ENCODE measurements around the gene MAP2K1.

Gene MAP2K1

GRCh38 chr15:66472176-66472999 lies 85.7 kb downstream of the MAP2K1 start:
- DNase-seq (ENCODE audit: low read depth): no peak
- no peak overlapping the region for H3K4me3 ChIP-seq (ENCODE audit: low read depth, low read length)
- no peak for TF ChIP-seq CTCF (IDR thresholded peaks at IDR 0.05; ENCODE audit: low read depth, low read length)
- TF ChIP-seq POLR2A (IDR thresholded peaks at IDR 0.05; ENCODE audit: extremely low read depth, insufficient read length): no peak

DNA sequence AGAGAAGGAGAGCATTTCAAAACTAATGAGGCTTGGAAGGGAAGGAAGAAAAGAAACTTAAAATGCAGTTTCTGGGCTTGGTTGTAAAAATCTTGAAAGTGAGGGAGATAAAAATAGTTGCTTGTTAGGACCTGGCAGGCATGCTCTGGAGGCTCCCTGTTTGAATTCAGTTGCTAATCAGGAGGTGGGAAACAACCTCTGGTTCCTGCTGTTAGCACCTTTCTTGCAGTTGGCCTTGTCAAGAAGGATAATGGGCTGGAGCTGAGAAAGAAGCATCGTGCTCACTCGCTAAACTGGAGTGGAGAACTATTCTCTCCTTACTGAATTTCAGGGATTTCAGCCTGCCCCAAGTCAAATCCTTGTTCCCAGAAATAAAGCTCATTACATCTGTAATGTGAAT lies 87.4 kb downstream of the MAP2K1 start:
- H3K4me3 ChIP-seq (ENCODE audit: low read depth, low read length): no peak overlapping the region
- TF ChIP-seq MAX (IDR thresholded peaks at IDR 0.05; ENCODE audit: low read depth, low read length): no peak
- TF ChIP-seq CTCF (IDR thresholded peaks at IDR 0.05; ENCODE audit: low read depth, low read length): no peak
- TF ChIP-seq MYC (IDR thresholded peaks at IDR 0.05; ENCODE audit: low read depth, low read length): no peak
- TF ChIP-seq POLR2A (IDR thresholded peaks at IDR 0.05; ENCODE audit: extremely low read depth, insufficient read length): no peak
- DNase-seq (ENCODE audit: low read depth): no peak

DNA sequence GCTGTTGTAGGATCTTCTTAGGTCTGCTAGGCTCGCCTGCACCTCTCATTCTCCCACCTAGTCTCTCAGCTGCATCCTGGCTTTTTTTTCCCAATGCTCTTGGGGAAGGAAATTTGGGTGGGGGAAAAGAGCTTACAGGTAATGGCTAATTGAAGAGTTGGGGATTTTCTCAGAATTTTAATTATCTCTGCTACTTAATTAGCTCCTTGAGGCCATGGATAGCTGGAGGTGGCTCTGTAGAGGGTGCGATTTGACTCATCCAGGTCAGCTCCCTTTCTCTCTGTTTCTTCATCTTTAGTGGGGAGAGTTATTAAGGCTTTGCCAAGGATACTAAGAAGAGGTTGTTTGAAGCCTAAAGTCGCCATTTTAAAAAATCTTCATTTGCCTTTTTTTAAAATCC lies 88.3 kb downstream of the MAP2K1 start:
- no peak for DNase-seq (ENCODE audit: low read depth)
- H3K4me3 ChIP-seq (ENCODE audit: low read depth, low read length): no peak overlapping the region
- TF ChIP-seq MAX (IDR thresholded peaks at IDR 0.05; ENCODE audit: low read depth, low read length): no peak
- TF ChIP-seq MYC (IDR thresholded peaks at IDR 0.05; ENCODE audit: low read depth, low read length): no peak
- TF ChIP-seq CTCF (IDR thresholded peaks at IDR 0.05; ENCODE audit: low read depth, low read length): no peak
- no peak for TF ChIP-seq POLR2A (IDR thresholded peaks at IDR 0.05; ENCODE audit: extremely low read depth, insufficient read length)

GRCh38 chr15:66476535-66476934 lies 89.8 kb downstream of the MAP2K1 start:
- H3K4me3 ChIP-seq (ENCODE audit: low read depth, low read length): no peak overlapping the region
- no peak for DNase-seq (ENCODE audit: low read depth)
- no peak for TF ChIP-seq MYC (IDR thresholded peaks at IDR 0.05; ENCODE audit: low read depth, low read length)
- TF ChIP-seq CTCF (IDR thresholded peaks at IDR 0.05; ENCODE audit: low read depth, low read length): no peak
- TF ChIP-seq MAX (IDR thresholded peaks at IDR 0.05; ENCODE audit: low read depth, low read length): no peak
- no peak for TF ChIP-seq POLR2A (IDR thresholded peaks at IDR 0.05; ENCODE audit: extremely low read depth, insufficient read length)

DNA sequence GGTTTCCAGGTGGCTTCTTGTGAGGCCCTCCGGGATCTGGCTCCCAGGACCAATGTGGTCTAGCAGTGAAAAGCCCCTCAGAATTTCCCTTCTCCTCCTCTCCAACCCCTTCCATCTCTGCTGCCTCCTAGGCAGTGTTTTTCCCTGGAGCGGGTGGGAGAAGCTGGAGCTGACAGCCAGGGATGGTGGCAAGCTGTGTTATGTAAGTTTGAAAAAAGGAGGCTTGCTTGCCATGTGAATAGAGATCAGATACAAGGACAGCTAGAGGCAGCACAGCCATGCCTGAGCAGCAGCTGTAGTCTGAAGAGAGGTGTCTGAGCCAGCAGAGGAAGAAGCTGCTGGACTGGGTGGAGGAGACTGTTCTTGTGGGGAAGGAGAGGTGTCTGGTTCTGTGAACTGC lies 90.3 kb downstream of the MAP2K1 start:
- no peak overlapping the region for H3K4me3 ChIP-seq (ENCODE audit: low read depth, low read length)
- no peak for DNase-seq (ENCODE audit: low read depth)
- TF ChIP-seq MYC (IDR thresholded peaks at IDR 0.05; ENCODE audit: low read depth, low read length) (no peak), MAX (IDR thresholded peaks at IDR 0.05; ENCODE audit: low read depth, low read length) (no peak), POLR2A (IDR thresholded peaks at IDR 0.05; ENCODE audit: extremely low read depth, insufficient read length) (no peak), CTCF (IDR thresholded peaks at IDR 0.05; ENCODE audit: low read depth, low read length) (no peak)

Measured in NB4 (cell line).